Activated CD8-positive, alpha-beta memory T cell treated with anti-CD3 and anti-CD28 coated beads, Interleukin-2, amount 50 U/mL, for 1 hour (primary cell): Measurements from ENCODE around the gene GRK3.
"Not testable (repeated sequence)": the region's sequence is repeated elsewhere in the genome, so short reads cannot be mapped to it uniquely, and the experiment has no call there.

Experiments used
- DNase-seq: peaks from one replicate; pipeline ENCODE4 v3.0.0-alpha.2; 2020; ENCODE audit errors: extremely low read depth

GRK3 gene

DNA sequence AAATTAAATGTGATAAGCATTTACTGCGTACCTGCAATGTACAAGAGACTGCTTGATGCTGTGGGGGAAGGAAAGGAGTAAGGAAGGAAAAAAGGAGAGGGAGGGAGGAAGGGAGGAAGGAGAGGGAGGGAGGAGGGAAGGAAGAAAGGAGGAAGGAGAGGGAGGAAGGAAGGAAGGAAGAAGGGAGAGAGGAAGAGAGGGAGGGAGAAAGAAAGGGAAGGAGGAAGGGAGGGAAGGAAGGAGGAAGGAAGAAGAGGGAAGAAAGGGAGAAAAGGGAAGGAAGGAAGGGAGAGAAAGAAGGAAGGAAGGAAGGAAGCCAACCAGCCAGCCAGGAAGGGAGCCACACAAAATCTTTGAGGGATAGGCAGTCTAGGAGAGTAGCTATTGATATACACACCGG, 133.5 kb downstream of the GRK3 start:
- no peak for DNase-seq

GRCh38 chr22:25698461-25698860, 134.0 kb downstream of the GRK3 start:
- DNase-seq: no peak

GRCh38 chr22:25698978-25699377, 134.5 kb downstream of the GRK3 start:
- no peak for DNase-seq

DNA sequence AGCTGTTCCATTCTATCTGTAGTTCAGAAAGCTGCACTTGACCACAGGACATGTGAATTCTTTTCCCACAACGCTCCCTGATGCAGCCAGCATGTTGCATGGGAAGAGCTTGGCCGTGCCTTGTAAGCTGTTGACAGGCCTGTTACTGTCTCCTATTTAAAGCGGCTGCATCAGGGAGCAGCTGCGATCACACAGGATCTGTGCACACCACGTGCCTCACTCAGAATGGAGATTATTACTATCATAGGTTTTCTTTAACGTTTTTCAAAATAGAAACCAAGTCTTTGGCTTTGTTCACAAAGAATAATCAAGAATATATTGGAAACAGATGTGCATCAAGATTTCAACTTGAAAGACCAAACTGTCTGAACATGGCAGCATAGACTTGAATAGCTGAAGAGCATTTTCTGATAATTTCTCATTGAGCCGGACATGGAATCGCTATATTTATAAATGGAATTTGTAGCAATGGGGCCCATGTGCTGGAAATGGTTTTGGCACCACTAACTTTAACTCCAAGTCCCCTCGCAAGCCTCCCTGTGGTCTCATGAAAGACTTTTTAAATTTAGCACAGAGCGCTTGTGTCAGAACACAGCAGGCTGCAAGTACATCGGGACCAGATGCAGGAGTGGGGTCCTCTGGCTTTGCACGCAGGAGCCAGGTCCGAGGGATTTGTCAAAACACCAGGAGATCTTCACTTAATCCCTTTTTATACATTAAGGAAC, 136.7 kb downstream of the GRK3 start:
- no peak for DNase-seq

- no peak for DNase-seq
Measured at GRCh38 chr22:25702040-25702439, 137.6 kb downstream of the GRK3 start.

DNA sequence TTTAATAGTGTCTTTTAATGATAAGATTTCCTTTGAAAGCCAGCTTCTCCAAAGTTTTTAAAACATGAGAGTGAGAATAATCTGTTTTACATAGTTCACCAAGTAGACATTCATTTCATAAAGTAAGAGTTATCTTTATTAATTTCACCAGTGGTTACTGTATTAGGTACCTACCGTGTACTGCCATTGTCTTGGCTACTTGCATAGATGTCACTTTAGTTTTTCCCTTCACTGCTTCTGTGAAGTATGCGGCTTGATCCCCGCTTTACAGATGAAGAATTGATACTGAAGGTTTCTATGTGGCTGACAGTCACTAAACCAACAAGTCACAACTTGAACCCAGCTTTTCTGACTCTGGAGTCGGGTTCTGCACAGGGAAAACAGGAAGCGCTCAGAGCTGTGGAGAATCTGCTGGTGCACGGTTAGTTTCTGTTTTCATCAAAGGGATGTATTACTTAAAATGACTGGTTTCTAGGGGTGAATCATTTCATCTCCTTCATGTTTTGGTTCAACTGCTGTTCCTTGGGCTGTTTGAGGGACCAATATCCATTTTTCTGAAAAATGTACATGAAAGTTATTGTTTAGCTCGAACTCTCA, 138.2 kb downstream of the GRK3 start:
- DNase-seq: no peak

DNA sequence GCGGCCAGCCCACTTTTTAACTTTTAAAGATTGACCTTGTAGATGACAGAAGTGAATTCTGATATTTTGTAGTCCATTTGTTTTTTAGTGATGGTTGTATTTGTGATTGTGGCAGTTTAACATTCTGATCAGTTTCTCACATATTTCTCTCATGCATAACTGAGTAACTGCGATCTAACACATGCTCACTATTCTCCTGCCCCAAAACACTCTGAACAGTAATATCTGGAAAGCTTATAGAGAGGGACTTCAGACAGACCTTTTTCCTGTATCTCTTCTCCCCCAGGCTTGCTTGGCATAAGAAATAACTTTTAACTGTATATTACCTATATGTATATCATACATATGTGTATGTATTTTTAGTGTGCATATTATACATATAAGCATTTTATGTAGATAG, 140.2 kb downstream of the GRK3 start:
- DNase-seq: no peak

DNA sequence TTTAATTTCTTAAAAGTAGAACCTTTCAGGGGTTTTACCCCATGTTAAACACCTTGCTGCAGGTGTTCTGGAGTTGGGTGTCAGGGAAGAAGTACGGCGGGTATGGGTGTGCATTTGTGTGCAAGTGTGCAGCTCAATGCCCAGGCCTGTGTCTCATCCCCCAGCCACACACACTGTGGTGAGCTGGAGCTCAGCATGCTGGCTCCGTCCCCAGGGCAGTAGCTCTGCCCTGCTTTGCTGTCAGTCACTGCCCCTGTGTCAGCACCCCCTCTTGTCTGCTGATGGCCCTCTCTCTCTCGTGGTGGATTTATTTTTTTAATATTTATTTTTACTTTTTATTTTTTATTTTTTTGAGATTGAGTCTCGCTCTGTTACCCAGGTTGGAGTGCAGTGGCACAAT, 141.7 kb downstream of the GRK3 start:
- DNase-seq: no peak

GRCh38 chr22:25708430-25708829, 144.0 kb downstream of the GRK3 start:
- not testable (repeated sequence) for DNase-seq

- no peak for DNase-seq
Measured at GRCh38 chr22:25709758-25710157, 145.3 kb downstream of the GRK3 start.

GRCh38 chr22:25710501-25710900, 146.0 kb downstream of the GRK3 start:
- no peak for DNase-seq

DNA sequence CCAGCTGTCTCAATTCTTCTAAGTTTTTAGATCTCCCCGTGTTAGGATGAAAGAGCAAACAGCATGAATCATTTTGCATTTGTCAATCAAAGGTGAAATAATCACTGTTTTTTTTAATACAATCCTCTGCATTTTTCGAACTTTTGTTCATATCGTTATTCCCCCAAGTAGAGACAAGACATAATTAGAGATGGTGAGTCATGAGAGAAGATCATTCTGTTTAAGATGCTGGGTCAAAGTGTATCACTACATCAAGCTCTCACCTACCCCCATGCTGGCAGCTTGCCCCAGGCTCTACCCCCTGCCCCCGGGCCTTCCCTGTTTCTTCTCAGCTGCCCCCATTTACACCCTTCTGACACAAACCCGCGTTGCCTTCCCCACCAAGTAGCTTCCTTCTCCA, 147.0 kb downstream of the GRK3 start:
- DNase-seq: no peak

GRCh38 chr22:25712661-25713400, 148.4 kb downstream of the GRK3 start:
- DNase-seq: no peak

GRCh38 chr22:25714070-25714469, 149.6 kb downstream of the GRK3 start:
- no peak for DNase-seq

GRCh38 chr22:25714739-25715138, 150.3 kb downstream of the GRK3 start:
- DNase-seq: no peak

DNA sequence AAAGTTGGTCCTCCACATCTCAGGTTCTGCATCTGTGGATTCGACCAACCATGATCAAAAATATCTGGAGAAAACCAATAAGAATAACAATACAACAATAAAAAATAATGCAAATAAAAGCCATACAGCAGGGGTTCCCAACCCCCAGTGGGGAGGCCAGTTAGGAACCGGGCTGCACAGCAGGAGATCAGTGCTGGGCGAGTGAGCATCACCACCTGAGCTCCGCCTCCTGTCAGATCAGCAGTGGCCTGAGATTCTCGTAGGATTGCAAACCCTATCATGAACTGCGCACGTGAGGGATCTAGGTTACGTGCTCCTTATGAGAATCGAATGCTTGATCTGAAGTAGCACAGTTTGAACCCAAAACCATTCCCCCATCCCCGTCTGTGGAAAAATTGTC, 152.2 kb downstream of the GRK3 start:
- no peak for DNase-seq

DNA sequence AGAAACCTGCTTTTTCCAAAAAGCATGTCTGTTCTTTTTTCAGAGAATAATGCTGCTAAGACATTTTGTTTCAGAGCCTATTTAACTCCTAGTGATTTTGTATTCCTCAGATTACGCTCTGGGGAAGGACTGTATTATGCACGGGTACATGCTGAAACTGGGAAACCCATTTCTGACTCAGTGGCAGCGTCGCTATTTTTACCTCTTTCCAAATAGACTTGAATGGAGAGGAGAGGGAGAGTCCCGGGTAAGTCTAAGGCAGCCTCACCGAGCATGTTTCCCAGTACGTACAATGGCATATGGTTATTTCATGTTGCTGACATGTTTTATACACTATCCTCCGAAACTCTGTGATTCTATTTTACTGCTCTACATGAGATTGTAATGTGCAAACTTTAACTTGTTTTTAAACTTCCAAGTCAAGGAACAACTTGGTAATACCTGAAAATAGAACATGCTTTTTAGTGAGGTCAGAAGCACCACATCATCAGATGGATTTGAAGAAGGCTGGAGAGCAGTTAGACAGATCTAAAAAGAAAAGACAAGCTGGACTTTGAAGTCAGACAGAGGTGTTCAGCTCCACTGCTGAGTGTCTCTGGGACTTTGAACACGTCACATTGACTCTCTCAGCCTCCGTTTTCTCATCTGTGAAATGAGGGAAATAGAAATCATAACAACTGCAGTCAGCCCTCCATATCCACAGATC, 153.8 kb downstream of the GRK3 start:
- no peak for DNase-seq

- DNase-seq: no peak
Measured at GRCh38 chr22:25722223-25722622, 157.7 kb downstream of the GRK3 start.

DNA sequence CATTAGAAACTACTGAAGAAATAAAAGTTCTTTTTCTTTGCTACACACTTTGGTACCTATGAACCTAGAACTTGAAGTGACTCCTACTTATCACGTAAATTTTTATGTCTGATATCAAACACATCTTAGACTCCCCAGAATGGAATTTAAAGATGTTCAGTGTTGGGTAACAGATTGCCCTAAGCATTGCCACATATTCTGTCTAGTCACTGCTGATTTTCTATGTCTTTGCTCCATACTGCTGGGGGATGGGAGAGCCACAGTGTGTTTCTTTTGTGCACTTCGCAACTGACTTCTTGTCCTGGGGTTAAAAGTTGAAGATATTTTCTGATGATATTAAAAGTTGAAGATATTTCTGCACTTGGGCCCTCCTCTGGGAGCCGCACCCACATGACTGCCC, 158.2 kb downstream of the GRK3 start:
- no peak for DNase-seq

- DNase-seq: no peak
Measured at GRCh38 chr22:25726241-25726640, 161.8 kb downstream of the GRK3 start.

DNA sequence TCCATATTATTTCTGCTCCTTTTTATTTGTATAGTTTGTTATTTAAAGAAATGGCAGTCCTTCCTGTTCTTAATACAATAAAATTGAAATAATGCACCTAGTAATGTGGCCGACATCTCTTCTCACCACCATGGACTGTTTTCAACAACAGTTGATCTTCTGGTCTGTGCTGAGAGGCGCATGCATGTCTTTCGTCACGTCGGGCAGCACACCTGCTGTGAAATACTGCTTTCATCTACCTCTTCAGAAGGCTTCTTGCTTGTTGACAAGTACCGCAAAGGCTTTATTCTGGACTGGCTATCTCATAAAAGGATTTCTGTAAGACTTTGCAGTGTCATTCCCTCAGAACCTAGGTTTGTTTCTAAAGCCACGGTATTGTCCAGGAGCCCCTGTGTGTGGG, 163.6 kb downstream of the GRK3 start:
- no peak for DNase-seq
